IPS-20b (cell line): ENCODE data around the gene COMMD3.

Experiments
- H3K27ac ChIP-seq: one replicate; pipeline ENCODE4 v1.5.1; 2013; ENCODE audit warnings: low read length
- H3K27me3 ChIP-seq: 2 replicates; pipeline ENCODE4 v1.6.1; 2013; ENCODE audit warnings: mild to moderate bottlenecking, low read length, inconsistent platforms; ENCODE audit not compliant: insufficient read depth
- H3K36me3 ChIP-seq: 2 replicates; pipeline ENCODE4 v1.6.1; 2013; ENCODE audit warnings: low read depth, mild to moderate bottlenecking, inconsistent platforms, low read length, moderate library complexity; ENCODE audit not compliant: insufficient read depth
- H3K4me1 ChIP-seq: 2 replicates; pipeline ENCODE4 v1.6.1; 2013; ENCODE audit warnings: mild to moderate bottlenecking, control low read depth, inconsistent platforms, low read length, moderate library complexity; ENCODE audit not compliant: insufficient read depth
- H3K4me3 ChIP-seq: 2 replicates; pipeline ENCODE4 v1.5.1; 2013; ENCODE audit warnings: mild to moderate bottlenecking, low read length, inconsistent platforms
- H3K9ac ChIP-seq: 2 replicates; pipeline ENCODE4 v1.6.1; 2013; ENCODE audit warnings: low read depth, mild to moderate bottlenecking, inconsistent platforms, low read length, moderate library complexity
- H3K9me3 ChIP-seq: 2 replicates; pipeline ENCODE4 v1.6.1; 2013; ENCODE audit warnings: mild to moderate bottlenecking, low read depth, low read length, inconsistent platforms; ENCODE audit not compliant: insufficient read depth

Gene COMMD3

DNA sequence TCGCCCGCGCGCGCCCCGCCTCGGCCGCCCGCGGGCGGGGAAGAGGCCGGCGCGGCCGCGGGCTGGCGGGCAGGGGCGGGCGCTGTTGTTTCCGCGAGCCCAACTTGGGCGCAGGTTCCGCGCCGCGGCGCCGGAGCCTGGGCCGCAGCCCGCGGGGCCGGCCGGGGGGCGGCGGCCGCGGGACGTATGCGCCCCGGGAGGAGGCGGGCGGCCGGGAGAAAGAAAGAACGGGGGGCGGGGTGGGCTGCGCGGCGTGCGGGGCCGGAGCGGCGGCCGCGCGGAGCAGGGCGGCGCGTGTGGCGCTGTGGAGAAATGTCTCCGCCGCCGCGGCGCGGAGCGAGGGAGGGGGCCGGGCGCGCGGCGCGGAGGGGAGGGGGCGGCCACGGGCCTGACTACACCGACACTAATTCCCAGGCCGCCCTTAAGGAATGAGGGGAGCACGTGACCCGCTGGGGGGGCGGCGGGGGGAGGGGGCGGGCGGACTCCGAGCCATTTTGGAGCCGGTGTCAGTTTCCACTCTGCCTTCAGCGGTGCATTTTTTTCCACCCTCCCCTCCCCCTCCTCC lies 4.5 kb downstream of the COMMD3 start, which contains the start of gene BMI1:
BMI1 (plus strand) TSS at position 509 of the 565 bp plus-strand sequence. CDS start 5,351 bp downstream, outside the sequence.
- Histone ChIP-seq H3K4me1 (peaks cover 34% of the 10 kb centered on the region; the same call in 1 of the 2 replicates), H3K9ac (peak within 1 kb of the TSS; percentile 49; the same call in 1 of the 2 replicates), H3K27ac (no peak within 1 kb of the TSS), H3K4me3 (peak within 1 kb of the TSS; percentile 56), H3K27me3 (peaks cover 76% of the 10 kb centered on the region), H3K9me3 (no peaks in the 10 kb centered on the region), H3K36me3 (no peaks in the 10 kb centered on the region)

GRCh38 chr10:22321156-22321923 lies 5.2 kb downstream of the COMMD3 start:
- Histone ChIP-seq H3K4me3 (peak overlapping the region; percentile 56; the same call in 1 of the 2 replicates), H3K27me3 (peaks cover 81% of the 10 kb centered on the region), H3K9ac (peak overlapping the region; percentile 49; the same call in 1 of the 2 replicates), H3K4me1 (peaks cover 38% of the 10 kb centered on the region; the same call in 1 of the 2 replicates), H3K36me3 (no peaks in the 10 kb centered on the region), H3K9me3 (no peaks in the 10 kb centered on the region), H3K27ac (no peak overlapping the region)

- Histone ChIP-seq H3K27me3 (peaks cover 82% of the 10 kb centered on the region), H3K27ac (no peak overlapping the region), H3K4me1 (peaks cover 39% of the 10 kb centered on the region; the same call in 1 of the 2 replicates), H3K36me3 (no peaks in the 10 kb centered on the region), H3K9me3 (no peaks in the 10 kb centered on the region), H3K4me3 (peak overlapping the region; percentile 56), H3K9ac (peak overlapping the region; percentile 19; the same call in 1 of the 2 replicates)
Measured at GRCh38 chr10:22321924-22322640, 5.9 kb downstream of the COMMD3 start.

GRCh38 chr10:22322641-22323160 lies 6.5 kb downstream of the COMMD3 start:
- Histone ChIP-seq H3K9ac (peak overlapping the region; percentile 19; the same call in 1 of the 2 replicates), H3K4me3 (peak overlapping the region; percentile 56), H3K27ac (no peak overlapping the region), H3K27me3 (peaks cover 82% of the 10 kb centered on the region), H3K9me3 (no peaks in the 10 kb centered on the region), H3K4me1 (peaks cover 34% of the 10 kb centered on the region; the same call in 1 of the 2 replicates), H3K36me3 (no peaks in the 10 kb centered on the region)

DNA sequence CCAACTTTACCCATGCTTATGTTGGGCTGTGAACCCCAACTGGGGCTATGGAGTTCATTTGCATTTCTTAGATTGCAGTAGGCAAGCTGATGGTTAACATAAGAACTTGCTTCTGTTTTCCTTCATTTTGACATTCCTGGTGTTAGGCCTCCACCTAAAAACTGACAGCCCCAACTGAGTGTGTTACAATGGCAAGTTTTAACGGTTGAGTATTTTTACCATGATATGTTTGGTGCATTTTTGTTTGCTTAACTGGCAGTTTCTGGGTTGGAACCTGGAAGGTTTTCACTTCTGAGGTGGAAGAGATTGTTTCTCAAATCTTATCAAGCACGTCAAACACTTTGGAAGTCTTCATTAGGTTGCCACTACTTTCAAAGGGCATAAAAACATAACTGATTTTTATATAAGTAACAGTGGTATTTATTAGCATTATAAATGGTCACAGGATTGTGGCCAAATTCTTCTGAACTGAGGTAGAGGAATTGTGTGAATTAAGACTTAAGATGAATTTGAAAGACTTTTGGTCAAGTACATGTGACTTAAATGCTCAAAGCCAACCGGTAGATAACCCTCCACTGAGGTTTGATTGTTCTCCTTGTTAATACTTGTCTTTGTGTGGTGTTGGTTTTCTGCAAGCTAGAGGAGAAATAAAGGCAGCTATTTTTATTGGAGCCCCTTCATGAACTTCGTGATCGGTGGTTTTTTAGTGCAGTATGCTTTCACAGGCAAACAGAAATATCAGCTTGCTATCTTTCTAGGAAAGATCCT lies 7.5 kb downstream of the COMMD3 start:
- H3K4me1 ChIP-seq, result peaks cover 28% of the 10 kb centered on the region; the same call in 1 of the 2 replicates
- peak overlapping the region; percentile 16; the same call in 1 of the 2 replicates for H3K4me3 ChIP-seq
- no peaks in the 10 kb centered on the region for H3K9me3 ChIP-seq
- no peak overlapping the region for H3K27ac ChIP-seq
- H3K36me3 ChIP-seq, result no peaks in the 10 kb centered on the region
- peaks cover 82% of the 10 kb centered on the region for H3K27me3 ChIP-seq
- H3K9ac ChIP-seq, result no peak overlapping the region

GRCh38 chr10:22324413-22324812 lies 8.2 kb downstream of the COMMD3 start:
- no peak overlapping the region for H3K27ac ChIP-seq
- H3K4me1 ChIP-seq, result peaks cover 28% of the 10 kb centered on the region; the same call in 1 of the 2 replicates
- no peak overlapping the region for H3K9ac ChIP-seq
- H3K9me3 ChIP-seq, result no peaks in the 10 kb centered on the region
- peaks cover 82% of the 10 kb centered on the region for H3K27me3 ChIP-seq
- H3K36me3 ChIP-seq, result peaks cover 1% of the 10 kb centered on the region; the same call in 1 of the 2 replicates
- no peak overlapping the region for H3K4me3 ChIP-seq

GRCh38 chr10:22324893-22325271 lies 8.7 kb downstream of the COMMD3 start:
- peak overlapping the region; percentile 75 for H3K4me3 ChIP-seq
- no peak overlapping the region for H3K9ac ChIP-seq
- H3K9me3 ChIP-seq, result no peaks in the 10 kb centered on the region
- no peak overlapping the region for H3K27ac ChIP-seq
- peaks cover 82% of the 10 kb centered on the region for H3K27me3 ChIP-seq
- peaks cover 28% of the 10 kb centered on the region; the same call in 1 of the 2 replicates for H3K4me1 ChIP-seq
- peaks cover 5% of the 10 kb centered on the region; the same call in 1 of the 2 replicates for H3K36me3 ChIP-seq

GRCh38 chr10:22325272-22326144 lies 9.3 kb downstream of the COMMD3 start:
- peak overlapping the region; percentile 75 for H3K4me3 ChIP-seq

GRCh38 chr10:22326145-22326702 lies 10.0 kb downstream of the COMMD3 start:
- peaks cover 5% of the 10 kb centered on the region; the same call in 1 of the 2 replicates for H3K36me3 ChIP-seq
- peaks cover 26% of the 10 kb centered on the region; the same call in 1 of the 2 replicates for H3K4me1 ChIP-seq
- H3K27me3 ChIP-seq, result peaks cover 91% of the 10 kb centered on the region
- no peak overlapping the region for H3K27ac ChIP-seq
- H3K4me3 ChIP-seq, result peak overlapping the region; percentile 74
- no peak overlapping the region for H3K9ac ChIP-seq
- H3K9me3 ChIP-seq, result no peaks in the 10 kb centered on the region

More at GRCh38 chr10:22325272-22326144, 9.3 kb downstream of the COMMD3 start:
- H3K9me3 ChIP-seq, result no peaks in the 10 kb centered on the region
- H3K36me3 ChIP-seq, result peaks cover 5% of the 10 kb centered on the region; the same call in 1 of the 2 replicates
- peaks cover 83% of the 10 kb centered on the region for H3K27me3 ChIP-seq
- H3K27ac ChIP-seq, result no peak overlapping the region
- no peak overlapping the region for H3K9ac ChIP-seq
- peaks cover 26% of the 10 kb centered on the region; the same call in 1 of the 2 replicates for H3K4me1 ChIP-seq

DNA sequence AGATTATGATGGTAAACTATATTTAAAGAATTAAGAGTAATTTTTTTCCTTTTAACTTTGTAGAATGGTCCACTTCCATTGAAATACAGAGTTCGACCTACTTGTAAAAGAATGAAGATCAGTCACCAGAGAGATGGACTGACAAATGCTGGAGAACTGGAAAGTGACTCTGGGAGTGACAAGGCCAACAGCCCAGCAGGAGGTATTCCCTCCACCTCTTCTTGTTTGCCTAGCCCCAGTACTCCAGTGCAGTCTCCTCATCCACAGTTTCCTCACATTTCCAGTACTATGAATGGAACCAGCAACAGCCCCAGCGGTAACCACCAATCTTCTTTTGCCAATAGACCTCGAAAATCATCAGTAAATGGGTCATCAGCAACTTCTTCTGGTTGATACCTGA lies 13.0 kb downstream of the COMMD3 start:
- Histone ChIP-seq H3K9ac (no peak overlapping the region), H3K27ac (no peak overlapping the region), H3K4me3 (no peak overlapping the region), H3K4me1 (peaks cover 19% of the 10 kb centered on the region; the same call in 1 of the 2 replicates), H3K9me3 (peaks cover 3% of the 10 kb centered on the region; the same call in 1 of the 2 replicates), H3K27me3 (peaks cover 96% of the 10 kb centered on the region), H3K36me3 (peaks cover 5% of the 10 kb centered on the region; the same call in 1 of the 2 replicates)
